ENCODE data around the gene TBC1D4. TPM values are rescaled to one million over a fixed set of nuclear protein-coding genes. Genes with fewer than 3 reads are reported as not detected.

Gene TBC1D4
- polyA plus RNA-seq, 1 donor from 2014 or later = 3.9 TPM

DNA sequence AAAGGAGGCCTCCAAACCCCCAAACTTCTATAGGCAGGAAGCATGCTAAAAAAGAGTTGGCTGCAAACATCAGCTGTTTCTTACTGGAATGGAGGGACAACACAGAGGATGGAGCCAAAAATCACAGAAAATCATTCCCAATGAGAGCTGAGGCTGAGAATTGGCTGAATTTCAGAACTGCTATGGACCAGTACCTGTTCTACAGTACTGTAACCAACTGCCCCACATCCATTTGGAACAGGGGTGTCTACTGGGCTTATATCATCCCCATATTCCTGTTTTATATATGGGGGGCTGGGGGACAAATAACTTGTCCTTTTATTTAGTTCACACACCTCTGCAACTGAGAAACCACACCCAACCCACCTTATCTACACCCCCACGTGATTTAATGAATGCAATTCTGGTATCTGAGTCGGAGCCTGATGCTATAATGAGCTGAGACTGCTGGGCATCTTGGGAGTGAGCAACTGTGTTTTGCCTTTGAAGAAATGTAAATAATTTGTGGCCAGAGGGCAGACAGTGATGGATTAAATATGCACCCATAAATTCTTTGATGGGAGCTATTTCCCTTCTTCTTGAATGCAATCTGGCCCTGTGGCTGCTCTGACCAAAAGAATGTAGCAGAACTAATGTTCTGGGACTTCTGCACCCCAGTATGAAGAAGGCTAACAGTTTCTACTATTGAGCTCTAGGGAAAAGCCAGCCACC lies 82.6 kb downstream of the TBC1D4 start:
- no peak overlapping the region for H3K4me3 ChIP-seq (ENCODE audit: low read length)
- no peaks in the 10 kb centered on the region for H4K20me1 ChIP-seq (ENCODE audit: insufficient read depth)
- H3K36me3 ChIP-seq (ENCODE audit: insufficient read depth, low read length) = no peaks in the 10 kb centered on the region
- no peaks in the 10 kb centered on the region for H3F3A ChIP-seq (ENCODE audit: insufficient read depth, low read length, poor library complexity, severe bottlenecking)
- H3K9ac ChIP-seq (ENCODE audit: low read length) = no peak overlapping the region
- no peaks in the 10 kb centered on the region for H3K9me2 ChIP-seq (ENCODE audit: insufficient read depth, low read length)
- no peaks in the 10 kb centered on the region for H3K9me3 ChIP-seq (ENCODE audit: low read length)
- H3K27ac ChIP-seq (ENCODE audit: low read length) = no peak overlapping the region
- H3K27me3 ChIP-seq (ENCODE audit: insufficient read depth, low read depth, low read length) = no peaks in the 10 kb centered on the region
- H3K79me2 ChIP-seq (replicated peaks; ENCODE audit: insufficient read depth, low read length) = no peaks in the 10 kb centered on the region
- no peak overlapping the region for H3K4me2 ChIP-seq (ENCODE audit: low read length)
- H2AFZ ChIP-seq (ENCODE audit: low read depth, low read length) = no peak overlapping the region
- TF ChIP-seq, protein P1, sequence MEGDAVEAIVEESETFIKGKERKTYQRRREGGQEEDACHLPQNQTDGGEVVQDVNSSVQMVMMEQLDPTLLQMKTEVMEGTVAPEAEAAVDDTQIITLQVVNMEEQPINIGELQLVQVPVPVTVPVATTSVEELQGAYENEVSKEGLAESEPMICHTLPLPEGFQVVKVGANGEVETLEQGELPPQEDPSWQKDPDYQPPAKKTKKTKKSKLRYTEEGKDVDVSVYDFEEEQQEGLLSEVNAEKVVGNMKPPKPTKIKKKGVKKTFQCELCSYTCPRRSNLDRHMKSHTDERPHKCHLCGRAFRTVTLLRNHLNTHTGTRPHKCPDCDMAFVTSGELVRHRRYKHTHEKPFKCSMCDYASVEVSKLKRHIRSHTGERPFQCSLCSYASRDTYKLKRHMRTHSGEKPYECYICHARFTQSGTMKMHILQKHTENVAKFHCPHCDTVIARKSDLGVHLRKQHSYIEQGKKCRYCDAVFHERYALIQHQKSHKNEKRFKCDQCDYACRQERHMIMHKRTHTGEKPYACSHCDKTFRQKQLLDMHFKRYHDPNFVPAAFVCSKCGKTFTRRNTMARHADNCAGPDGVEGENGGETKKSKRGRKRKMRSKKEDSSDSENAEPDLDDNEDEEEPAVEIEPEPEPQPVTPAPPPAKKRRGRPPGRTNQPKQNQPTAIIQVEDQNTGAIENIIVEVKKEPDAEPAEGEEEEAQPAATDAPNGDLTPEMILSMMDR (IDR thresholded peaks at IDR 0.05; ENCODE audit: poor library complexity, severe bottlenecking) = no peak
- TF ChIP-seq RAD21 (conservative IDR thresholded peaks at IDR 0.05) = no peak
- TF ChIP-seq TAF1 (IDR thresholded peaks at IDR 0.05; ENCODE audit: low read depth) = no peak
- TF ChIP-seq MXI1 (conservative IDR thresholded peaks at IDR 0.05; ENCODE audit: poor library complexity, severe bottlenecking) = no peak
- TF ChIP-seq EZH2 (IDR thresholded peaks at IDR 0.05; ENCODE audit: borderline replicate concordance, insufficient read depth, low read length, poor library complexity, severe bottlenecking) = no peak
- TF ChIP-seq, protein P2, sequence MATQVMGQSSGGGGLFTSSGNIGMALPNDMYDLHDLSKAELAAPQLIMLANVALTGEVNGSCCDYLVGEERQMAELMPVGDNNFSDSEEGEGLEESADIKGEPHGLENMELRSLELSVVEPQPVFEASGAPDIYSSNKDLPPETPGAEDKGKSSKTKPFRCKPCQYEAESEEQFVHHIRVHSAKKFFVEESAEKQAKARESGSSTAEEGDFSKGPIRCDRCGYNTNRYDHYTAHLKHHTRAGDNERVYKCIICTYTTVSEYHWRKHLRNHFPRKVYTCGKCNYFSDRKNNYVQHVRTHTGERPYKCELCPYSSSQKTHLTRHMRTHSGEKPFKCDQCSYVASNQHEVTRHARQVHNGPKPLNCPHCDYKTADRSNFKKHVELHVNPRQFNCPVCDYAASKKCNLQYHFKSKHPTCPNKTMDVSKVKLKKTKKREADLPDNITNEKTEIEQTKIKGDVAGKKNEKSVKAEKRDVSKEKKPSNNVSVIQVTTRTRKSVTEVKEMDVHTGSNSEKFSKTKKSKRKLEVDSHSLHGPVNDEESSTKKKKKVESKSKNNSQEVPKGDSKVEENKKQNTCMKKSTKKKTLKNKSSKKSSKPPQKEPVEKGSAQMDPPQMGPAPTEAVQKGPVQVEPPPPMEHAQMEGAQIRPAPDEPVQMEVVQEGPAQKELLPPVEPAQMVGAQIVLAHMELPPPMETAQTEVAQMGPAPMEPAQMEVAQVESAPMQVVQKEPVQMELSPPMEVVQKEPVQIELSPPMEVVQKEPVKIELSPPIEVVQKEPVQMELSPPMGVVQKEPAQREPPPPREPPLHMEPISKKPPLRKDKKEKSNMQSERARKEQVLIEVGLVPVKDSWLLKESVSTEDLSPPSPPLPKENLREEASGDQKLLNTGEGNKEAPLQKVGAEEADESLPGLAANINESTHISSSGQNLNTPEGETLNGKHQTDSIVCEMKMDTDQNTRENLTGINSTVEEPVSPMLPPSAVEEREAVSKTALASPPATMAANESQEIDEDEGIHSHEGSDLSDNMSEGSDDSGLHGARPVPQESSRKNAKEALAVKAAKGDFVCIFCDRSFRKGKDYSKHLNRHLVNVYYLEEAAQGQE (IDR thresholded peaks at IDR 0.05; ENCODE audit: borderline replicate concordance) = no peak
- no peak for TF ChIP-seq EP300 (conservative IDR thresholded peaks at IDR 0.05; ENCODE audit: poor library complexity, severe bottlenecking)
- no peak for TF ChIP-seq POLR2AphosphoS5 (IDR thresholded peaks at IDR 0.05)
- no peak for TF ChIP-seq SMC3 (conservative IDR thresholded peaks at IDR 0.05; ENCODE audit: poor library complexity)

DNA sequence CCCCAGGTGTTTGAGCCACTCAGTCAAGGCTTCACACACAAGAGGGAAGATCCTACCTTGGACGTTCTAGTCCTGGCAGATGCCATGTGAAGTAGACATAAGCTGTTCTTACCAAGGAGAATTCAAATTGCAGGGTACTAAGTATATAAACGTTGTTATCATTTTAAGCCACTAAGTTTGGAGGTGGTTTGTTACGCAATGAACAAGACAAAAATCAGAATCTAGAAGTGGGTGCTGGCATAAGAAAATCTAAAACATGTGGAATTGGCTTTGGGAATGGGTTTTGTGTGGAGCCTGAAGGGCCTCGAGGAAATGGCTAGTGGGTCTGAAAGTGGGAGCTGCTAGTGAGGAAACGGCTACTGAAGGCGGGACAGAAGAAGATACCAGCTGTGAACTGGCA lies 83.9 kb downstream of the TBC1D4 start:
- Histone ChIP-seq H3K27ac (ENCODE audit: low read length) (no peak overlapping the region), H3K27me3 (ENCODE audit: insufficient read depth, low read depth, low read length) (no peaks in the 10 kb centered on the region), H3K9ac (ENCODE audit: low read length) (no peak overlapping the region), H3K36me3 (ENCODE audit: insufficient read depth, low read length) (no peaks in the 10 kb centered on the region), H3K9me3 (ENCODE audit: low read length) (no peaks in the 10 kb centered on the region), H2AFZ (ENCODE audit: low read depth, low read length) (no peak overlapping the region), H3F3A (ENCODE audit: insufficient read depth, low read length, poor library complexity, severe bottlenecking) (no peaks in the 10 kb centered on the region), H4K20me1 (ENCODE audit: insufficient read depth) (no peaks in the 10 kb centered on the region), H3K4me2 (ENCODE audit: low read length) (no peak overlapping the region), H3K9me2 (ENCODE audit: insufficient read depth, low read length) (no peaks in the 10 kb centered on the region), H3K4me3 (ENCODE audit: low read length) (no peak overlapping the region), H3K79me2 (replicated peaks; ENCODE audit: insufficient read depth, low read length) (no peaks in the 10 kb centered on the region)
- TF ChIP-seq, protein P2 (IDR thresholded peaks at IDR 0.05; ENCODE audit: borderline replicate concordance) = no peak
- TF ChIP-seq TAF1 (IDR thresholded peaks at IDR 0.05; ENCODE audit: low read depth) = no peak
- no peak for TF ChIP-seq EP300 (conservative IDR thresholded peaks at IDR 0.05; ENCODE audit: poor library complexity, severe bottlenecking)
- TF ChIP-seq, protein P1 (IDR thresholded peaks at IDR 0.05; ENCODE audit: poor library complexity, severe bottlenecking) = no peak
- TF ChIP-seq POLR2AphosphoS5 (IDR thresholded peaks at IDR 0.05) = no peak
- TF ChIP-seq RAD21 (conservative IDR thresholded peaks at IDR 0.05) = no peak
- TF ChIP-seq SMC3 (conservative IDR thresholded peaks at IDR 0.05; ENCODE audit: poor library complexity) = no peak
- TF ChIP-seq EZH2 (IDR thresholded peaks at IDR 0.05; ENCODE audit: borderline replicate concordance, insufficient read depth, low read length, poor library complexity, severe bottlenecking) = no peak
